HL-60/S4 treated with phorbol 12-myristate 13-acetate at 8.2 ng/mL for 4 days and 3 days (cell line): Measurements from ENCODE around the gene CRACR2B.

ENCODE experiments used
- in situ Hi-C: fragments of 300-500 bp; cut with MboI; formaldehyde crosslinking; loops from 2 replicates; pipeline ENCODE4 v1.15.0; 2022; ENCODE audit warnings: low sequenced_read_pairs

The CRACR2B gene

DNA sequence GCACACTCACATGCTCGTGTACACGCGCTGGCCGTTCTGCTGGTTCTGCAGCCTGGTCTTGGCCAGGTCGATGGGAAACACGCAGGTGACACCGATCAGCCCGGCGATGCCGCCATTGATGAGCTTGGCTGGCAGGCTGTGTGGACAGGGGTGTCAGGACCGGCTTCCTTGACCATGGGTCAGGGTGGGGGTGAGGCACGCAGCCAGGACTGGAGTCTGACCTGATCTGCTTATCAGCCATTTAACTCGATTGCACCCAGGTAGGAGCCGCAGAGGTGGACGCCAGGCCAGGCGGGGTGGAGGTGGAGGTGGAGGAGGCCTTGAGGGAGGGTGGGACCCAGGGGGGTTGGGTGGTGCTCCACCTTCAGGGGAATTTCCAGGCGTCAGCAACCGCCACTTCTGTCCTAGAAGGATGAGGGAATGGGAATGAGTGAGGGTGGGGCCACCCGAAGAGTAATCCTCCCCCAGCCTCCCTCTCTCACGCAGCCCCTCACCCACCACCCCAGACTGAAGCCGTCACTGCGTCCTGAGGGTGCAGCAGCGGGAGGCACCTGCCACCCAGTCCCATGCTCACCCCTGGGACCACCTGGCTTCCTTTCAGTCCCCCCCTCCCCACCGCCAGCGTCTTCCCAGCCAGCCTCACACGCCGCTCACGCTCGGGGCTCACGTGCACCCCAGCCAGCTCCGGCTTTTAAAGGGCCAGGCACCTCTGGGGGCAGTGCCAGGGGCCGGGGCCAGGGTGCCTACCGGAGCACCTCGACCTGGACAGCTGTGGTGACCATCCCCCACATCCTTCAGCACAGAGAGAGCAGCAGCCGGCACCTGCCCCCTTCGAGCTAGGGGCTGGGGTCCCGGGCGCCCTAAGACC lies 32.7 kb upstream of the CRACR2B start:
- in situ Hi-C loops = no loop called here

DNA sequence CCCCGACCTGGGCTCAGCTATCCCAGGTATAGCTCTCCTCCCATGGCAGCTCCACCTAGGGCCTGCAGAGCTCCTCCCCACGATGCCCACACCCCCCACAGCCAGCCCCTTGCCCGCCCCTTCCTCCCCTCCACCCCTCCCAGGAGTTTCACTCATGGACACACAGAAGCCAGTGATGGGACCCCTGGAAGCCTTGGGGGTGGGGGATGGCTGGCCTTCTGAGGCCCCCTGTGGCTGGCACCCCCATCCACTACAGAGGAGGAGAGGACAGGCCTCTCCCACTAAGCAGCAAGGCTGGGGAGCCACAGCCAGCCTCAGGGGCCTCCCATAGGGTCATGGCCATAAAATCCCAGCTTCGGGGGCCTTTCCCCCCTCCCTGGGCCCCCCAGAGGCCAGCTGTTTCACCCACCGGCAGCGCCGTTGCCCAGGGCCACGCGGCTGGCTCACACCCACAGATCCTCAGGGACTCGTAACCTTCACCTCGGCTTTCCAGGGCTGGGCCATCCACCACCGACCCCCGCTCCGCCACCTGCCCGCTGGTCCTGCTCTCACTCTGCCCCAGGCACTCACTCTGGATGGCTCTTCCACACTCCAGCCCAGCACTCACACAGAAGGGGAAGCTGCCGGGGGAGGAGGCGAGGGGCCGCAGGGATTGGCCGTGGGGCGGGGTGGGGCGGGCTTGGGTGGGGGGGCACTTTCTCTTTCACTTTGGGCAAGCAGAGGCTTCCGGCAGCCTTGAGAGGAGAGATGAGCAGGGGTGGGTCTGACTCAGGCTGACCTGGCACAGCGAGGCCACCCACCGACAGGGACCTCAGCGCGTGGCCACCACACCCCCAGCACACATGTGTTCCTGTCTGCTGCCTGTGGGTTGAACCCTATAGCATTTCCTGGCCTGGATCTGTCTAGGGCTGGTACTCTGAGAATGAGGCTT lies 31.8 kb upstream of the CRACR2B start:
- in situ Hi-C loops = no loop called here

DNA sequence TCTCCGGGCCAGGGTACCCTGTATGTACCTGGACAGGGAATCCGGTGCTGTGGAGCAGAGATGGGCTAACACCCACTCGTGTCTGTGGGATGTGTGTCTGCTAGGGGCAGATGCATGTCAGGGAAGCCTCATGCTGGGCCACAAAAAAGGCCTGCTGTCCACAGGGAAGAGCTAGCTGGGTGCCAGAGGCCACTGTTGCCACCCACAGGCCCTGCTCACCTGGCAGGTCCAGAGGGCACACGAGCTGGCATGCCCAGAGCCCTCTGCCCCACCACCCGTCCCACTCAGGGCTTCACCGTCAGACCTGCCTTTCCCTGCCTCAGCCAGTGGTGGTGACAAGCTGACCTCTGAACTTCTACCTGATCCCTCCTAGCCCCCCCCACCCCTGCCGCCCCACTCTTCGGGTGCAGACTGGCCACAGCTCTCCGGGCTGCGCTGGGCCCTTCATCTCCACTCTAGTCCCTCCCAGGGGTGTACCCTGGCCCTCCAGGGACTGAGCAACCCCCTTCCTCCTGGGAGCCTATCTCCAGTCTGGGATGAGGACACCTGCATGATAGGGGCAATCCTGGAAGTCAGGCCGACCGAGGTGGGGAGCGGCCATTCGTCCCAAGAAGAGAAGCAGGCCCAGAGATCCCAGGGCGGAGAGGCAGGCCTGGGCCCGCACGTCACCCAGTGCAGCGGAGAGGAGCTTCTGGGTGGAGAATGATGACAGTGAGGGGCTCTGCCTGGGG lies 31.0 kb upstream of the CRACR2B start:
- in situ Hi-C loops = no loop called here

DNA sequence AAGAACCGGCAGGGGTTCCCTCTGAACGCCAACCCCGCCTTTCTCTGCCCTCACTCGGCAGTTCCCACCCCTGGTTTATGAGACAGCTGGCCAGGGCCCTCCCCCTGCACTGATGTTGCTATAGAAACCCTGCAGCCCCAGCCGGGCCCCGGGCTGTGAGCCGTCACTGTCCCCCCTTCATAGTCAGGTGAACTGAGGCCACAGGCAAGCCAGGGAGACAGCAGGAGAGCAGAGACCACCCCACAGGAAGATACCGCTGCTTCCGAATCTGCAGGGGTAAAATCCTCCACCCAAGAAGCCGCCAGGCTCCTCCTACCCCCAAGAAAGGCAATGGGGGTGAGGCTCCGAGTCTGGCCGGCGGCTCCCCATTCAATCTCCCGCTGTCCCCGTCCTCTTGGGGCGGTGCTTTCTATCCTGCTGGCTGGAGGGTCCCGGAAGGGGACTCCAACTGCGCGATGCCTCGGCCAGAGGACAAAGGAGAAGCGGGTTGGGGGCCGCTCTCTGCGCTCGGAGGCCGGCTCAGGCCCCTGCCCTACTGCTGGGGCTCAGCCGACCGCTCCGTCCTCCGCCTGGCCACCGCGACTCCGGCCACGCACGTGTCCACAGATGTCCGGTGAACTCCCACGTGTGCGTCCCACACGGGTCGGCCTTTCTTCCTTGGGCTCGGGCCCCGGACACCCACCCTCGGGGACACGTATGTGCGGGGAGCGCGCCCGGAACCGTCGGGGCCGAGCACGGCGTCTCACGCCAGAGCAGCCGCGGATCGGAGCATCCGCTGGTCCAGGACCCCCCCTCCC lies 30.2 kb upstream of the CRACR2B start:
- in situ Hi-C loops = no loop called here

DNA sequence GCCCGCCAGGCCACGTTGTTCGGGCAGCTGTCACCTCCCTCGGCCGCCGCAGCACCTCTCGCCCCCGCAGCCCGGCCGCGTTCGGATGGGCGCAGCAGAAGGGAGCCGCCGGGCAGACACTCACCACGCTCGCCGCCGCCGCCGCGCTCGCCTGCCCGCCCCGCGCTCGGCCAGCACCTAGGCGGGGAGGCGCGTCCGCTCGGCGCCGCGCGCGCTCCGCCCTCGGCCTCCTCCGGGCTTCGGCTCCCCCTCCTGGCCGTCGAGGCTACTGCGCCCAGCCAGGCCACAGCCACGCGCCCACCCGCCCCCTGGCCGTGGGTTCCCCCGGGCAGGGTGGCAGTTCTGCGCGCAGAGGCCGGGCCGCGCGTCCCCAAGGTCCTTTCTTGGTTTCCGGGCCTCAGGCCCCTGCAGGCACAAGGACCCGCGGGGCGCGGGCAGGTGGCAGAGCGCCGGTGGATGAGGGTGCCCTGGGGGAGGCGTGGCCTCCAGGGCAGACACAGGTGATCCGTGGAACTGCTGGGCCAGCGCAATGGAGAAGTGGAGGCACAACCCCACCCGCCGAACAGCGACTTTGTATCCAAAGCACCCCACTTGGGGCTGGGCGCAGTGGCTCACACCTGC lies 29.5 kb upstream of the CRACR2B start, which contains the start of gene SLC25A22:
TSS of gene SLC25A22 (minus strand) at position 189 of the 621 bp plus-strand sequence. CDS start 3,275 bp downstream, outside the sequence.
- in situ Hi-C loops = no loop called here

DNA sequence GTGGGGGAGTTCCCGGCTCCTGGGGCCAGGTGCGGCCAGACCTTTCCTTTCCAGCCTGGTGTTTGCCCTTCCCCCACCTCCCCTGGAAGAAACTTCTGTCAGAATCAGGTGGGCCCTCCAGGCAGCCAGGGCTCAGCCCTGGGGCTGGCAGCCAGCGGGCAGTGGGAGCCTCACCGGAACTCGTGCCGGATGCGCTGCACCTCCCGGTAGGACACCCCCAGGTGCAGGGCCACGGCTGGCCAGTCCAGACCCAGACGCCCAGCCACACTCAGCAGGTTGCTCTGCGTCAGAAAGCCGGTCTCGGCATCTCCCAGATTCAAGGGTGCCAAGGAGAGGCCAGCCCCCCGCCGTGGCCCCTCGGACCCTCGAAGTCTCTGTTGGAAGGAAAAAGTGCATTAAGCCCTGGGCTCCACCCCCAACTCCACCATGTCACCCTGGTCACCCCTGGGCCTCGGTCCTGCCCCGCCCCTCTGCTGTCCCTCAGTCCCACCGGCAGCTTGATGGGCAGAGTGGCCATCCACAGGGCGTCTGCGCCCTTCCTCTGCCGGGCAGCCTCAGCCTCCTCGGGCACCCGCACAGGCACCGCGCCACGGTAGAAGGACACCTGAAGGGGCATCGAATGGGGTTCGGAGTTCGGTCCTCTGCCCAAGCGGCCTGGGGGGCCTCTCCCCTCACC lies 27.9 kb upstream of the CRACR2B start:
- in situ Hi-C loops = no loop called here

DNA sequence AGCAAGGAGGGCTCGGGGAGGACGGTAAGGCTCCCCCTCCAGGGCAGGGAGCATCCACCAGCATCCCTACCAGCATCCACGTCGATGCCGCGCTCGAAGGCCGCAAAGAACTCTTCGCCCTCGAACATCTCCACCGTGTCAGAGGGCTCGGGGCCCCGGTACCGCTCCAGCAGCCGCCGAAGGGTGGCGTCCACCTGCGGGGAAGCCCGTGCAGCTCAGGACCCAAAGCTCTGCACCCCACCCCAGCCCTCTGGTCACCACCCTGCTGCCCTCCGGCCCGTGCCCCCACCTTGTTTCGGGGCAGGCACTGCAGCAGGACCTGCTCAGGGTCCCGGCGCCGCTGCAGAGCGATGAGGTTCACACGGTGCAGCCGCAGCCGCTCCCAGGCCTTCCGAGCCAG lies 27.2 kb upstream of the CRACR2B start:
- in situ Hi-C loops = no loop called here

DNA sequence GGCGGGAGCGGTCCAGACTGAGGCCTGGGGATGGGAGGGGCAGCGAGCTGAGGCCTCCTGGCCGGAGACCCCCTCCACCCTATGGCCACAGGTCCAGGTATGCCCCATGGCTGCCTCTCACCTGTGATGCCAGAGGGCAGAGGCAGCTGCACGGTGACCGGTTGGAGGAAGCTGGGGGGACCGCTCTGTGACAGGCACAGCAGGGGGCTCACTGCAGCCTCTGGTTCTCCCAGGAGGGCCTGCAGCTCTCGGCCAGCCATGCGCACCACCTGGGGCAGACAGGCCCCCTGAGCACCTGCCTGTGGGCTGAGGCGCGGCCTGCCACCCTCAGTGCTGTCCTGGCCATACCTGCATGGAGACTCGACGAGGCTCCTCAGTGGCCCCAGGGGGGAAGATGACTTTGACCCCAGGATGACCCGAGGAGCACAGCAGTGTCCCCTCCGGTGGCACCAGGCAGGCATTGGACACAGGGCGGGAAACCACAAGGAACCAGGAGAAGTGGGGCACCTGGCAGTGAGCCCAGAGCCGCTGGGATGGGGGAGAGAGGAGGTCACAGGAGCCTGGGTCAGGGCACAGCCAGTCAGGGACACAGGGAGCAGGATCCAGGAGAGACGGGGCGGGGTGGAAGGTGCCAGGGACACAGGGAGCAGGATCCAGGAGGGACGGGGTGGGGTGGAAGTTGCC lies 26.5 kb upstream of the CRACR2B start:
- in situ Hi-C loops = no loop called here

DNA sequence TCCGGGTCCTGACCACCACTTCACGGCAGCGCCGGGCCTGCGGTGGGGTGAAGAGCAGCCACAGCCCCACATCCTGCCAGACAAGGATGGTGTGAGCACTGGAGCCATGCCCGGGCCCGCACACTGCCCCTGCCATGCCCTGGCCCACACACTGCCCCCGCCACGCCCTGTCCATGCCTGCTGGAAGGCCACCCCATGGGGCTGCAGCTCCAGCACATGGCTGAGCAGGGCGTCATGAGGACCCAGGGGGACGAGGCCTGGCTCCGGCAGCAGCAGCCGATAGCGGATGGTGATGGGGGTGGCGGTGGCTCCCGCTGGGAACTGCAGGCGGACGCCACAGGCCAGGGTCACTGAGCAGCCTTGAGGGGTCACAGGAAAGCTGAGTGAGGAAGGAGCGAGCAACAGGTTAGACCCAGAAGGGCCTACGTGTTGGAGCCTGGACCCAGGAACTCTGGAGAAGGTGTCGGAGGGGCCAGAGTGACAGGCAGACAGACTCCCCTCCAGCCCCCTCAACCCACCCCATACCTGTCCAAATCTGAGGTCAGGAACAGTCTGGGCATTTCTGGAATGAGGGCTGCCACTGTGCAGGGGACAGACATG lies 25.6 kb upstream of the CRACR2B start:
- in situ Hi-C loops = no loop called here

DNA sequence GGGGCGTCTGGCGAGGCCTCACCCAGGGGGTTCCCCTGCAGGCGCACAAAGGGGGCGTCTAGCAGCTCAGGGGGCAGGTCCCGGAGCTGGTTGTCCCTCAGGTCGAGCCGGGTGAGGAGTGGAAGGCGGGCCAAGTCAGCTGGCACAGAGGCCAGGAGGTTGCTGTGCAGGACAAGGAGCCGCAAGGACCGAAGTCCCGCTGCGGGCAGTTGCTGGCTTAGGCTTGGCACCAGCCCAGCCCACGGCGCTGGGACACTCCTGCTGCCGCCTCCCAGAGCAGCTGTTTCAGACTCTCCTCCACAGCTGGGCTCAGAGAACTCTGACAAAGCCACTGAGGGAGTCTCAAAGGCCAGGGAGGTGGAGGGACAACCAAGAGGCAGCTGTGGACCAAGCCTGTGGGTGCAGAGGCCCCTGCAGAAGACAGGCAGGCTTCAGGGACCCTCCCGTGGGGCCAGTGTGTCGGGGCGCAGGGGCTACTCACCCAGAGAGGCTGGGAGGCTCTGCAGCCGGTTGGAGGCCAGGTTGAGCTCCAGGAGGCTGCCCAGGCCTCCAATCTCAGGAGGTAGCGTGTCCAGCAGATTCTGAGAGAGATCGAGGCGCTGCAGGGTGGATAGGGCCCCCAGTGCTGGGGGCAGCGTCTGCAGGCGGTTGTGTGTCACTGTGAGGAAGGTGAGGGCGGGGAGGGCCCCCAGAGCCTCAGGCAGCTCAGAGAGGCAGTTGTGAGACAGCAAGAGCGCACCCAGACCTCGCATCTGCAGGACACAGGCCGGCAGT lies 24.8 kb upstream of the CRACR2B start:
- in situ Hi-C loops = no loop called here

DNA sequence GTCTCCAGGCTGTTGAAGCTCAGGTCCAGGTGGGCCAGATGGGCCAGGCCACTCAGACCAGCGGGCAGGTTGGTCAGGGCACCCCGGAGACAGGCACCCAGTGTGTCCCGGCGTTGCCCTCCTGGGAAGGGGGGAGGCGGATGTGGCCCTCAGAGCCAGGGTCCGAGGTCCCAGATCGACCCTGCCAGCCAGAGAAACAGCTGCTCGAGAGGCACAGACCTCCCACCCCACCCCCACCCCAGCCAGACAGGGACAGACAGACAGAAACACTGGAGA lies 24.3 kb upstream of the CRACR2B start:
- in situ Hi-C loops = no loop called here

DNA sequence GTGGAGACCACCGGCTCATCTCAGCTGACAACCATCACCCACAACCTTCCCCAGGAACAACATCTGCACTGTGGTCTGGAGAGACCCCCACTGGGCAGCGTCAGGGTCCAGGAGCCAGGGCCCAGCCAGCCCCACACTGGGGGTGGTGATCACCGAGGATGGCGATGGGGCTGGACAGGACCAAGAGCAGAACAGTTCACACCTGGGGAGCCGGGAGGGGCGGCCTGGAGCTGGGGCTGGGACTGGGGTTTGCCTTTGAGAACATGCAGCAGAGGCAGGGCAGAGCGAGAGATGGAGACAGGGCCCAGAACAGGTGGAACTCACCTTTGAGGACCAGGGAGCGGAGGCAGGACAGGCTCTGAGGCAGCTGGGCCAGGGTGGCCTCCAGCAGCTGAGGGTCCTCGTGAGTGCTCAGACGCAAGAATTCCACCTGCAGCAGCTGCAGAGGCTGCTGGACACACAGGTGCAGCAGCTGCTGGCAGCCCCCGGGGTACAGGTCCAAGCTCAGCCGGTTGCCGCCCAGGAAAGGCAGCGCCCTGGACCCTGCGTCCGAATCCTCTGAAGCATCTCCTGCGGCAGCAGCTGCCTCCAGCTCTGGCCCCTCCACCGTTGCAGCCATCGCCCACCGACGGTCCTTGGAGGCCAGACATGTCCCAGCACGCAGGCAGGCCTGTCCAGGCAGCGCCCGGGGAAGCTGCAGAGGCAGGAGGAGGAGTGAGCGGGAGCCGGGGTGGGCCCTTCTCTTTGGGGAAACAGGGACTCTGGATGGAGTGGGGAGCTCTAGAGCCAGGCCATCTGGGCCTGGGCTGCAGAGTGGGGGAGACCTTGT lies 23.7 kb upstream of the CRACR2B start:
- in situ Hi-C loops = no loop called here

DNA sequence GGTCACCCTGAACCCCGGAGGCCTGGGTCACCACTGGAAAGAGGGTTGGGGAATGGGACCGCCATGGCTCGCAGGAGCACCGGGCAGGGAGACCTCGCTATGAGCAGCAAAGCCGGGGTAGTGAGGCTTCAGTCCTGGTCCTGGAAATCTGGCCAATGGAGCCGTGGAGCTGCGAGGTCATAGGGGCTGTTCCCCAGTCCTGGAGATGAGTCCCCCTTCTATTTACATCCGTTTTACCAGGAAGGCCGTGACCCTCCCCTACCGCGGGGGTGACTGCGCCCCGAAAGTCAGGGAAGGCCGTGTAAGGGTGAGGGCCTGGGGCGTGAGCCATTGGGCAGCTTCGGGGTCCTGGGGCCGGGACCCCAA lies 23.1 kb upstream of the CRACR2B start:
- in situ Hi-C loops = no loop called here

DNA sequence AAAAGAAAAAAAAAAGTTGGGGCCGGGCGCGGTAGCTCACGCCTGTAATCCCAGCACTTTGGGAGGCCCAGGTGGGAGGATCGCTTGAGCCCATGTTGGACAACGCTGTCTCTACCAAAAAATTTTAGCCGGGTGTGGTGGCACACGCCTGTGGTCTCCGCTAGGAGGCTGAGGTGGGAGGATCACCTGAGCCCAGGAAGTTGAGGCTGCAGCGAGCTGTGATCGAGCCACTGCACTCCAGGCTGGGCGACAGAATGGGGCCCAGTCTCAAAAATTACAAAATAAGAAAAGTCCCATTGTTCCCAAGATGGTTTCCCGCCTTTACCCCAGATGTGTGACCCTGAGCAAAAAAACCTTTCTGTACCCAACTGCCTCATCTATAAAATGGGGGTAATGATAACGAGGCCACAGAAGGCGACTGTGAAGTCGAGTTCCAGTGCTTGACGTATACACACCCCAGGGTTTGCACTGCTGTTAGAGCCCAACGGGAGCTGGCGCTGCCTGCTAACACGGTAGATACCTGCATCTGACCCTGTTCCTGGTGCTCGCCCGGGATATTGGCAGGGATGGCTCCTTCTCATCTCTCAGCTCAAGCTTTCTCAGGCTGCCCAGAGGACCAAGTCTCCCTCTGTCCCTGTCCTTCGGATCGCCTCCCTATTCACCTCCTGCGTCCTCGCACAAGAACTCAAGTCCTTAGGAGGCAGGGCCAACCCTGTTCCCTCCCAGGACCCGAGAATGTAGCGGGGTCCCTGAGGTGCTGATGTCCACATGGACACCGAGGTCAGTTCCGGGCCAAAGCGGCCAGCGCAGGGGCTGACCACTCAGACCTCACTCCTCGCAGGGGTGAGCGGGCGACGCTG lies 19.1 kb upstream of the CRACR2B start:
- in situ Hi-C loops = no loop called here

DNA sequence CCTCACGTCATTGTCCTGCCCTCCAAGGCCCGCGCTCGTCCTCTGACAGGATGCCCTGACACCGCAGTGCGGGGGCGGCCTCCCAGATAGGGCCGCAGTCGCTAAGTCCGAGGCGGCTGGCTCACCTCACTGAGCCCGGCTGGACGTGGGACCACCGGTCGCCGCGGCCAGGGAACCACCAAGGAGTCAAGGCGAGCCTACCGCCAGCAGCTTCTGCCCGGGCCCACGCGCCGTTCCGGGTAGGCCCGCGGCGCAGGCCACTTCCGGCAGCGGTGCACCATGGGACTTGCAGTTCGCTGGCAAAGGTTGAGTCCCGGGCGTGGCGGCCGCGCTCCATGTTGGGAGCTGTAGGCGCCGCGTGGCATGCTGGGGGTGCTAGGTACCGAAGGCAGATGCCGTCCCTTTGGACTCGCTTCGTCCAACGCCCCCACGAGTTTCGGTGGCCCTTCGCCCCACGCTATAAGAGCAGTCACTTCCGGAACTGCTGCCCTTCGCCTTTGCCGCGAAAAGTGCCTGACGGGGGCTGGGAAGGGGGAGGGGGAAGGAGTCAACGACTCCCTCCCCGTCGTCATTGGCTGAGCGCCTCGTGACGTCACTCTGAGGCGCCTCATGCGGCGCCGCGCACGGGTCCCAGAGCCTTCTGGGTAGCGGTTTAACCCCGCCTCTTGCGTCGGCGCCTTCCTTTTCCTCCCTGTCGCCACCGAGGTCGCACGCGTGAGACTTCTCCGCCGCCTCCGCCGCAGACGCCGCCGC lies 18.3 kb upstream of the CRACR2B start, which contains the start of gene RPLP2:
TSS of gene RPLP2 (plus strand) at position 681 of the 753 bp plus-strand sequence. CDS start 268 bp downstream, outside the sequence.
- in situ Hi-C loops = no loop called here
